HG02943 (cell line): ENCODE results near the gene SIRT6.
"Not testable (repeated sequence)": the region's sequence is repeated elsewhere in the genome, so short reads cannot be mapped to it uniquely, and the experiment has no call there.

Experiments used
- ATAC-seq: cut with Tn5 transposase; IDR thresholded peaks from one replicate; pipeline ENCODE4 v1.9.1; 2021; ENCODE audit warnings: mild to moderate bottlenecking, low read depth, moderate library complexity; ENCODE audit not compliant: unreplicated experiment

Gene SIRT6

DNA sequence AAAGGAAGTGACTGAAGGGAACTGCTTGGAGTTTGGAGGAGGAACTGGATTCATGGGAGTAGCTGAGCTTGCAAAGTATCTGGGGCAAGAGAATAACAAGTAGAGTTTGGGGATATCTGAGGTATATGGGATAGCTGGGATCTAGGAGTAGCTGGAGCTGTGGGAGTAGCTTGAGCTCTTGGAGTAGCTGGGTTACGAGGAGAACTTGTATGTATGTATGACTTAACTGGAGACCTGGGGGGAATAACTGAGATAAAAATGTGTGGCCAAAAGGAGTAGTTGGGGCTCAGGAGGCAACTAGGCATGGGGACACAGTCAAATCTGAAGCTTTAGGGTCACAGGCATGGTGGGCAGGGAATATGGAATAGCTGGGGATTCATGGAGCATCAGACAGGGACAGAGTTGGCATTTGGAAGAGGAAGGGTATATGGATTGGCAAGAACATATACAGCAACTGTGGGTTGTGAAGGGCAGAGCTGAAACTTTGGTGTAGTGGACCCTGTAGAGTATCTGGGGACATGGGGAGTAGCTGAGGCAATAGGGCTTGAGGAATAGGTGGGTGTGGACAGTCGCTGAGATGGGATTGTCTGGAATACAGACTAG, 18.7 kb upstream of the SIRT6 start:
- no peak for ATAC-seq

DNA sequence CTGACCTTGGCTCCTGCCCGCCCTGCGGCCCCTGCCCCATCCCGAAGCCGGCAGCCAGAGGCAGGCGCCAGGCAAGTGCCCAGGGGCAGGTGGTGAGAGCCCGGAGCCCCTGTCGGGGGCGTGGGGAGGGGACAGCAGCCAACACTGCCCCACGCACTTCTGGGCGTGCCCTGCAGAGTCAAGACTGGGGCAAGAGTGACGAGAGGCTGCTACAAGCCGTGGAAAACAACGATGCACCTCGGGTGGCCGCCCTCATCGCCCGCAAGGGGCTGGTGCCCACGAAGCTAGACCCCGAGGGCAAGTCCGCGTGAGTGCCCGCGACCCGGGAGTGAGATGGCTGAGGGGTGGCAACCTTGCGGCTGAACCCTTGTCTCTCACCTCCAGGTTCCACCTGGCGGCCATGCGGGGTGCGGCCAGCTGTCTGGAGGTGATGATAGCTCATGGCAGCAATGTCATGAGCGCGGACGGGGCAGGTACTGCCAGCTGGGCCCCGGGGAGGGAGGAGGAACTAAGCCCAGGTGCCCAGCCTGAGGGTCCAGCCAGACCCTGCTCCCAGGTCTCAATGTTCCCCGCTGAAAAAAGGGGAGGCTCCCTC, 17.4 kb upstream of the SIRT6 start:
- no peak for ATAC-seq

DNA sequence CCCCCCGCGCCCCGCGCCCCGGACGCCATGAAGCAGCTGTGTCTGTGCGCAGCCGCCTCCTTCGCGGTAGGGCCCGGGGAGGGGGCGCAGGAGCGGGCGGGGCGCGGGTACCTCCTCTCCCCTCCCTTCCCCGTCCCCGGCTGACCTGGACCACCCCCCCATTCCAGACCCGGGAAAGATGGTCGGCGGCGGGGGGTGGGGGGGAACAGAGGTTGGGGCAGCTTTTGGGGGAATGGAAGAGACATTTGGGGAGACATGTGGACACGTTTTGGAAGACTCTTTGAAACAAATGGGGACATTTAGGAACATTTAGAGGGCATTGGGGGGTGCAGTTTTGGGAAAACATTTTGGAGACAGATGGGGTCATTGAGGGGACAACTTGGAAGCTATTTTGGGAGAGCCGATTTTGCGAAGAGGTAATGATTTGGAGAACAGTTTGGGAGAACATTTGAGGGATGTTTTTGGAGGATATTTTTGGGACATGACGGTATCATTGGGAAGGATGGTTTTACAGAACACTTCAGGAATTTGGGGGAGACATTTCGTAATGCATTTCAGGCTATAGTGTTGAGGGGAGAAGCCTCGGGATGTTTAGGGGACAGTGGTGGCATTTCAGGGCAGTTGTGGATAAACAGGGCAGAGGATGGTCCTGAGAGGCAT, 16.2 kb upstream of the SIRT6 start:
- ATAC-seq, result no peak

DNA sequence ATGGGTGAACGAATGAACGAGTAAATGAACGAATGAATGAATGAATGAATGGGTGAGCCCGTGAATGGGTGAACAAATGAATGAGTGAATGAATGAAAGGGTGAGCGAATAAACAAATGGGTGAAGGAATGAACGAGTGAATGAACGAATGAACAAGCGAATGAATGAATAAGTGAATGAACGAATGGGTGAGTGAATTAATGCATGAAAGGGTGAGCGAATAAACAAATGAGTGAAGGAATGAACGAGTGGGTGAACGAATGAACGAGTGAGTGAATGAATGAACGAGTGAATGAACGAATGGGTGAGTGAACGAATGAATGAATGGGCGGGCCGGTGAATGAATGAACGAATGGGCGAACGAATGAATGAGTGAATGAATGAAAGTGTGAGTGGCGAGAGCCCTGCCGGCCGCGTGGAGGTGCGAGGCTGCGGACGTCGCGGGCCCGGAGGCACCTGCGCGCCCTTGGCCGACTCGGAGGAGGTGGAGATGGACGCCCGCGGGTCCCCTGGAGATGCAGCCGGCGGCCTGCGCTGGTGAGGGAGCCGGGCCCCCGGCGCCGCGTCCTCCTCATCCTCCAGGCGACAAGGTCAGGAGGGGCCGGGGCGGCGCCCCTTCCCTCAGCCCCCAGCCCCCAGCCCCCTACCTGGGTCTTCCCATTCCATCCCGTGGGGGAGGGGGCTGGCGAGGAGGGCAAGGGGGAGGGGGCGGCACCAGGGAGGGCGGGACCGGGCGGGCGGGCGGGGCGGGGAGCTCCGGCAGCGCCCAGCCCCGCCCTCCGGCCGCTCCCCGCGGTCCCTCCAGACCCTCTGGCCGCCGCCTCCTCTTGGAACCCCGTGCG, 15.5 kb upstream of the SIRT6 start:
- ATAC-seq, result no peak

DNA sequence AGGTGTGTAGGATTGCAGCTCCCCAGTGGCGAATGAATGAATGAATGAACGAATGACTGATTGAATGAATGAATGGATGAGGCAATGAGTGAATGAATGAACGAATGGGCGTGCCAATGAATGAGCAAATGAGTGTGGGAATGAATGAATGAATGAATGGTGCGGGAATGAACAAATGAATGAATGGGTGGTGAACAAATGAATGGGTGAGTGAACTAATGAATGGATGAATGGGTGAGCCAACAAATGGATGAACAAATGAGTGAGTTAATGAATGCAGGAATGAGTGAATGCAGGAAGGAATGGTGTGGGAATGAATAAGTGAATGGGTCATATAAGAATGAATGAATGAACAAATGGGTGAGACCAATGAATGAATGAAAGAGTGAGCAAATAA, 14.9 kb upstream of the SIRT6 start:
- ATAC-seq, result no peak

DNA sequence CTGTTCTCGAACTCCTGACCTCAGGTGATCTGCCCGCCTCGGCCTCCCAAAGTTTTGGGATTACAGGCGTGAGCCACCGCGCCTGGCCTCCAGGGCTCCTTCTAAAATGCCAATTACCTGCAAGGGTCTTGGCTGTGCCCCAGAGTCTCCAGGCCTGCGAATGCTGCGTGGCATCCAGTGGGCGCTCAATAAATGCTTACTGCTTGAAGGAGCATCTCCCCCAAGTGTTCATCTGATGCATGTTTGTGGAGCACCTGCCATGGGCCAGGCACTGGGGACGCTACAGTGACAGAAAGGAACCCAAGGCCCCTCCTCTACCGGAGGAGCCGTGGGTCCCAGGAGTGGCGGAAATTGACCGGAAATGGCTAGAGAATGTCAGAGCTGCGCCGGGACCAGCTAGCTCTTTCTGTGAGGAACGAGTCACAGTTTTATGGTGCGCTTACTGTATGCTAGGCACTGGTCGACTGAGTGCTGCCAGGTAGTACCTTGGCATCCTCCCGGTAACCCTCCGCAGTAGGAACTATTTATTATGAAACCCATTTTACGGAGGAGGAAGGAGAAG, 14.3 kb upstream of the SIRT6 start:
- no peak for ATAC-seq

DNA sequence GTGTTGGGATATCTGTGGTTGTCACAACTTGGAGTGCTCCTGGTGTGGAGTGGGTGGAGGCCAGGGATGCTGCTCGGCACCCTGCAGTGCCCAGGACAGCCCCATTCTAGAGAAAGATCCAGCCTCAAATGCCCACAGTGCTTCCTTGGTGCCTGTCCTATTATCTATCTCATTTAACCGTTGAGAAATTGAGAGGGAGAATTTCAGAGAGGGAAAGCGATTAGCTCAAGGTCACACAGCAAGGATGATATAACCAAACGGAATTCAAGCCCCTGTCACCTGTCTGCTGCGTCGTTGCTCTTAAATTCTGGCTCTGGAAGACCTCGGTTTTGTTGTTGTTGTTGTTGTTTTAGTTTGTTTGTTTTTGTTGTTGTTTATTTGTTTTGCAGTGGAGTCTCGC, 13.6 kb upstream of the SIRT6 start:
- no peak for ATAC-seq

DNA sequence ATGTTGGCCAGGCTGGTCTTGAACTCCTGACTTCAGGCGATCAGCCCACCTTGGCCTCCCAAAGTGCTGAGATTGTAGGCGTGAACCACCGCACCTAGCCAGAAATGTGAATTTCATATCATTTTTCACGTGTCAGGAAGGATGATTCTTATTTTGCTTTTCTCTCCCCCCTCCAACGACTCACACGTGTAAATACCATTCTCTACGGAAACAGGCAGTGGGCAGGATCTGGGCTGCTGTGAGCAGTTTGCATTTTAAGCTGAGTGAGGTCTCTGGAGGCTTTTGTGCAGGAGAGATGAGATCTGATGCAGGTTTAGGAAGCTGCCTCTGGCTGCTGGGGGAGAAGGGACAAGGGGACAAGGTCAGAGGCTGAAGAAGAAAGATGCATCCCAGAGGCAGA, 12.0 kb upstream of the SIRT6 start:
- ATAC-seq, result no peak

DNA sequence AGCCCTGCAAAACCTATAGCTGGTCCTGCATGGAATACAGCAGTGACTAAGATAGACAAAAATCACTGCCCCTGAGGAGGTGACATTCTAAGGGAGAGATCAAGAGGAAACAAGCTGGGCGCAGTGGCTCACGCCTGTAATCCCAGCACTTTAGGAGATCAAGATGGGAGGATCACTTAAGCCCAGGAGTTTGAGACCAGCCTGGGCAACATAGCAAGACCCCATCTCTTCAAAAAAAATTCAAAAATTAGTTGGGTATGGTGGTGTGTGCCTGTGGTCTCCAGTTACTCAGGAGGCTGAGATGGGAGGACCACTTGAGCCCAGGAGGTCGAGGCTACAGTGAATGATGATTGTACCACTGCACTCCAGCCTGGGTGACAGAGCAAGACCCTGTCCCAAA, 10.2 kb upstream of the SIRT6 start:
- not testable (repeated sequence) for ATAC-seq

DNA sequence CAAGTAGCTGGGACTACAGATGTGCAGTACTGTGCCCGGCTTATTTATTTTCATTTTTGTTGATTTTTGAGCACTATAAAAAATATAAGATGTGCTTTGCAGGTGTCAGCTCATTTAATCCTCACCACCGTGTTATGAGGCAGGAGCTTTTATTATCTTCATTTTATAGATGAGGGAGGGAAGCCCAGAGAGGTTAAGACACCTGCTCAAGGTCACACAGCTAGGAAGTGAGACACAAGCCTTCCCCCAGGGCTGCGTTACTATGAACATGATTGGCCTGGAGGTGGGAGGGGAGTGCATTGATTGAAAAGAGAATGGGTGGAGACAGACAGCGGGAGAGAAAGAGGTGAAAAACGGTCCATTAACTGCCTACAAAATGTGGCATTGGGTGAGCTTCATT, 7.3 kb upstream of the SIRT6 start:
- no peak for ATAC-seq

DNA sequence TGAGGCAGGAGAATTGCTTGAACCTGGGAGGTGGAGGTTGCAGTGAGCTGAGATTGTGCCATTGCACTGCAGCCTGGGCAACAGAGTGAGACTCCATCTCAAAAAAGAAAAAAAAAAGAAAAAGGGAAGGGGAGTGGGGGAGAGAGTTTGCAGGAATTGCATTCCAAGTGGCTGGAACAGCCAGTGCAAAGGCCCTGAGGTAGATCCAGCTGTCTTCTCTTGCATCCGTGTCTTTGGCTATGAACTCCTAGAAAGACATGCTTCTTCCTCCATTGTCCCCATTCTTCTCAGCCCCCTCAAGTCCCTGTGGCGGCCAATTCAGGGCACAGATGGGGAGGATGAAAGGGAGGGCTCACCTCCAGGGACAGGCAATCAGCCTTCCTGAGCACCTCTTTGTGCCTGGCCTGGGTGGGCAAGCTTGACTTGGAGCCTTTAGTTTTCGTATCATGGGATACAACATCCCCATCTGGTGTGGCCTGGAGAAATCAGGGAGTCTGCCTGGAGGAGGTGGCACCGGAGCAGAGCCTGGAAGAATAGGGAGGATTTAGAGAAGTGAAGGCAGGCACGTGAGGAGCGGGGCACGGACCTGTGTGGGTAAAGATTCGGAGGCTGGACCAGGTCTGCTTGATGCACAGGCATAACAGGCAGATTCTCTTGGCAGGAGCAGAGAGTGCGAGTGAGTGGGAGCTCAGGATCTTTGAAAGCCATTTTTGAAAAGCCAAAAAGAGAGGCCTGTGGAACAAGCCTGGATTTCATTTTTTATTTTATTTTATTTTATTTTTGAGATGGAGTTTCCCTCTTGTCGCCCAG, 5.2 kb upstream of the SIRT6 start:
- ATAC-seq, result no peak

DNA sequence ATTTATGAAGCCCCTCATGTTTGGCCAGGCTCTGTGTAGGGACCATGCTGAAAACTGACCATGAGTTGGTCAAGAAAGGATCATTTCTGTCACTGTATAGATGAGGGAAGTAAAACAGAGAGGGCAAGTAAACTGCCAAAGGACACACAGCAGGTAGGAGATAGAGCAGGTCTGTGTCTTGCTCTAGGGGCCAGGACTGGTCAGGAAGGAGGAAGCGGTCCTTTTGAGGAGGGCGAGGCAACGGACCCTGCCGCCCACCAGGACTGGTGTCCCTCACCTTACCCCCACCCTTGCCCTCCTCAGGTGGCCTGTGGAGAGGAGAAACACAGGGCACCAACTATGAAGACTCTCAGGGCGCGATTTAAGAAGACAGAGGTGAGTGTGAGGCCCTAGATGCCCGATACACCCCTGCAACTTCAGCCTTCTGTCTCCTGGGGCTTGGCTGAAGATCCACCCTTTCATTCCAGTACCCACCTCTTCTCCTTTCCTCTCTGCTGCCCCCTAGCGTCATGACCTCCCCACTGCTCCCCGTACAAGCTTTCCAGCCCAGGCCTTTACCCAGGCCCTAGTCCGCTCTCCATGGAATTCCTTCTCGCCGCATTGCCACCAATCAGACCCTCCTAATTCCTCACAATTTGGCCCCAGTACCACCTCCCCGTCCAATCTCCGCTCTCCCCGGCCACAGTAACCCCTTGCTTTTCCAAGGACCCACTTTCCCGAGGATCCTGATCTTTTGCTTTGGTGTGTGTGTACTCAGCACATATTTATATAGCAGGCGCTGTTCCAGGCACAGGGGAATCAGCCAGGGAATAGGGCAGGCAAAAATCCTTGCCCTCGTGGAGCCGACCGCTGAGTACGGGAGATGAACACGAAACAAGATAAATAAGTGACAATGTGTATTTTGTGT, 4.0 kb upstream of the SIRT6 start:
- no peak for ATAC-seq

DNA sequence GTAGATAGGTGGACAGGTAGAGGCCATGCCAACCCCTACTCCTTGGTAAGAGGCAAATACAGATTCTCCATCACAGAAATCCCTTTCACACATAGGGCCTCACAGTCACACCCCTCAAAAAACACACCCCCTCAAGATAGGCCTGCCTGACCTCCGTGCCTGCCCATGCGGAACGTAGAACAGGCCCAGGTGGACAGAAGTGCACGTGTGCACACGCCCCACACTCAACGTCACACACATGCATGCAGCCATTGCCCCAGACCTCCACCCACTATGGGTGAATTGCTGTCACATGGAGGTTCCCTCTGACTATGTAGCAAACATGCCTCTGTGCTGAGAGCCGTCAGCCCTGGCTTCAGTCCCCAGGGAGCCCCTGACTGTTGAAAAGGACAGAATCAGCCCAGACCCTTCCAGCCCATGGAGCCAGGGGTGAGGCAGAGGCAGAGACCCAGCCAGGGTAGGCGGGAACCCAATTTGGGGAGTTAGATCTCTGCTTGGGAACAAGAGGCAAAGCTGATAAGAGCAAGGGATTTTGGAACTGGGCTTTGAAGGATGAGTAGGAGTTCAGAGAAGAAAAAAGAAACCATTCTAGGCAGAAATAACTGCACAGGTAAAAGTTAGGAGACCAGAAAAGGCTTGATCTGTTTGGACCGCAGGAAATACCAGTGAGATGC, 3.2 kb upstream of the SIRT6 start:
- no peak for ATAC-seq

DNA sequence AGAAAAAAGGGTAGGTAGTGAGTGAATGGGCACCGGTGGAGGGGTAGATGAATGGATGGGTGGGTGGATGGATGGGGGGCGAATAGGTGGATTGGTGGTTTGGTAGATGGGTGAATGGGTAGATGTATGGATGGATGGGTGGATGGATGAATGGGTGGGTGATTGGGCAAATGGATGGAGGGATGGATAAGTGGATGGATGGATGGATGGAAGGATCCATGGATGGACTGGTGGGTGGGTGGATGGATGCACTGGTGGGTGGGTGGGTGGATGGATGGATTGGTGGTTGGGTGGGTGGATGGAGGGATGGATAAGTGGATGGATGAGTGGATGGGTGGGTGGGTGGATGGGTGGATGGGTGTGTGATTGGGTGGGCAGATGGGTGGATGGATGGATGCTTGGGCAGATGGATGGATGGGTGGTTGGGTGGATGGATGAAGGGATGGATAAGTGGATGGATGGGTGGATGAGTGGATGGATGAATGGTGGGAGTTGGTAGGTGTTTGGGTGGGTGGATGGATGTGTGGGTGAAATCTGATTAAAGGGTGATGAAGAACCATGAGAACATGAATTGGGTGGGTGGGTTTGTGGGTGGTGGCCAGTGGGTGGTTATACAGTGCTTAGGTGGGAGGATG, 2.5 kb upstream of the SIRT6 start:
- ATAC-seq, result no peak

DNA sequence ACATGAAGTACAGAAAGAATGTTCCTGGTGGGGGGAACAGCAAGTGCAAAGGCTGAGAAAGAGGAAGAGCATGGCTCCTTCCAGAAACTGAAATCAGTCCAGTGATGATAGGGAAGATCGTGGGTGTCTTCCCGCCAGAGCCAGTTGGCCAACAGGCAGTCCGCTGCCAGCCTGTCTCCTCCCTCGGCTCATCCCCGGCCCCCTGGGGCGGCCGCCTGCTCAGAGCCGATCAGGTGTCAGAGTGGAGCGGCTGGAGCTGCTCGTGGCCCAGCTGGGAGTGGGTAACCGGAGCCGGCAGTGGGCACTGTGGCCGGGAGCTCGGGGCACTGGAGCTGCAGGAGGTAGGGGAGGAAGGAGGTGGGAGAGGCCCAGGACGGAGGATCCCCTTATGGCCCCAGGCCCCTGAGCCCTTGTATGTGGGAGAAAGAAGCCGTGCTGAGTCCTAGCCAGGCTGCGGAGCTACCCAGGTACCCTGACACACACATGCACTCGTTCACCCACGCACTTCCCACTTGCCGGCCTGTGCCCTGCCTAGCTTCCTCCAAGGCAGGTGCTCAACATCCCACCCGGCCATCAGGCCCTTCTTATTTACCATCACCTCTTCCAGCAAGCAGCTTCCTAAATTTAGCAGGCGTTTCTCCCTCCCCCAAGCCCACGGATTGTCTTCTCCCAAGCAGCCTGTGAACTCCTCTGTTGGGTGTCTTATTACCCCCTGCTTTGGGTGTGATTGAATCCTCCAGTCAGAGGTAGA, 1.8 kb upstream of the SIRT6 start:
- no peak for ATAC-seq

DNA sequence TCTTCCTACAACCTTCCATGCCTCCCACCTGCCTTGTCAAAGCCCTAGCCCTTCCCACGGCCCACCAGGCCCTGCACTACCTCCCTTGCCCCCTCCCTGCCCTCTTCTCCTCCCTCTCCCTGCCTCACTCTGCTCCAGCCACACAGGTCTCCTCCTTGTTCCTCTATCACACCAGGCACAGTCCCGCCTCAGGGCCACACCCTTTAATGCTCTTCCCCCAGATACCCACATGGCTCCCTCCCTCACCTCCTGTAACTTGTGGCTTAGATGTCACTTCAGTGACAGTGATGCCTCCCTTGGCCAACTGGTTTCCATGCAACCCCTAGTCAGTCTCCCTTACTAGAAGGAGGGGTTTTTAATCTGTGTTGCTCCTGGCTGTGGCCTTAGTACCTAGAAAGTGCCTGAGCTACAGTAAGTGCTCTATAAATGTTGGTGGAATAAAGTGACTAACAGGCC, 1.3 kb downstream of the SIRT6 start:
- ATAC-seq, result no peak

DNA sequence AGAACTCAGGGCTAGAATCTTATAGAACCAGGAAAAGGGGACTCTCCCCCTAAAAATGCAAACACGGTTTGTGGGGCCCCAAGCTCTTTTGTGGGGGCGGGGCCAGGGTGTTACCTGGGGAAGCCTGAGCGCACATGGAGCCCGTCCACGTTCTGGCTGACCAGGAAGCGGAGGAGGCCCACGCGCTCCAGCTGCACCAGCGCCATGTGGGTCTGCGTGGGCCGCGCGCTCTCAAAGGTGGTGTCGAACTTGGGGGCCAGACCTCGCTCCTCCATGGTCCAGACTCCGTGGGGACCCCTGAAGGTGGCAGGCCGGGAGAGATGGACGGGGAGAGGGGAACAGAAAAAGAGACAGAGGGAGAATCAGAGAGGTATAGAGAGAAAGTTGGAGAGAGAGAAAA, 3.4 kb downstream of the SIRT6 start:
- ATAC-seq, result no peak
